ENCODE results near the gene EPB41L3. TPM values are rescaled to one million over a fixed set of nuclear protein-coding genes. Genes with fewer than 3 reads are reported as not detected.
"Not testable (repeated sequence)": the region's sequence is repeated elsewhere in the genome, so short reads cannot be mapped to it uniquely, and the experiment has no call there.

The EPB41L3 gene
- total RNA-seq (10 to 100 TPM; 17.2 to 23.7 (median 22.2) TPM), polyA plus RNA-seq (8.7 TPM)
- long read RNA-seq, donor 1, transcript EPB41L3-204 (20 exons, 3,370 nt): major isoform, 5 of 25 reads
- long read RNA-seq, donor 1, partial matches to known transcripts: 3 of 25 reads
- long read RNA-seq, donor 1, other reads (novel, unspliced or antisense): 17 of 25 reads
- long read RNA-seq, donor 2, full-length matches to known transcripts: 5 of 13 reads
- long read RNA-seq, donor 2, partial matches to known transcripts: 1 of 13 reads
- long read RNA-seq, donor 2, other reads (novel, unspliced or antisense): 7 of 13 reads
- long read RNA-seq, donor 3, partial matches to known transcripts: 8 of 12 reads
- long read RNA-seq, donor 3, other reads (novel, unspliced or antisense): 4 of 12 reads
- long read RNA-seq, donor 4, partial matches to known transcripts: 2 of 17 reads
- long read RNA-seq, donor 4, other reads (novel, unspliced or antisense): 11 of 17 reads

DNA sequence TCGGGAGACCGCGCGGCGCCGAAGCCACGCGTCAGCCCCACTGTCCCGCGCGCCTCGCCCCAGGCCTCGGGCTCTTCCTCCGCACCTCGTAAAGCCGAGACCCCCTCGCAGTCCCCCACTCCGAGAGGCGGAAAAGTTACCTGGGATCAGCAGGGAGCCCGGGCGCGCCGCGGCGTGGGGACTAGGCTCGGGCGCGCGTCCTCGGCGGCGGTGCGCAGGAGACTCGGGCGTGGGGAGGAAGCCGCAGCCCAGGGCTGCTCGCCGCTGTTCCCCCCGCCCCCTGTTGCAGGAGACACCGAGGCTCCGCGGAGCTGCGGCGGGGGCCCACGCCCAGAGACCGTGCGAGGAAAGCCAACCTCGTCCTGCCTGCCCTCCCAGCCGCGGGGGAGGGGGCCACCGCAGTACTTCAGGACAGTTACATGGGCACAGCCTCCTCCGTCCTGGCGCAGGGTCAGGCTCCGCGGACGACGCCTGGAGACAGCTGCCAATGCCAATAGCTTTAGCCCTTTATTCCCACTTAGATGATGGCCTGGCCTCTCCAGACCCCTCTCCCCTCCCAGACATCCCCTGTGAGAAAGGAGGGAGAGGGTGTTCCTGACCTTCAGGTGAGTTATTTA lies at the start of gene EPB41L3:
Gene EPB41L3, minus strand, starts transcription at position 225 of the 617 bp plus-strand sequence. CDS start 54,814 bp downstream, outside the sequence.
- intact Hi-C loops (cut with DNase I): loop anchor here (10.0 kb wide), 4 partner anchors 79 to 249 kb away; partner anchors contain the start of gene ZBTB14 (in 1 of the 4)
- DNase-seq (peak; percentile 77 to 88 (median 87)), ATAC-seq (peak; percentile 90 to 91)
- peaks cover 3% of the 10 kb centered on the region for H3K4me1 ChIP-seq (ENCODE audit: control insufficient read depth, insufficient read depth, low read length)
- no peaks in the 10 kb centered on the region for H3K9me3 ChIP-seq (ENCODE audit: control insufficient read depth, low read length)
- H3K27ac ChIP-seq (ENCODE audit: low read length): peak within 1 kb of the TSS; percentile 63
- H3K27me3 ChIP-seq (ENCODE audit: control insufficient read depth, insufficient read depth): no peaks in the 10 kb centered on the region
- peak within 1 kb of the TSS; percentile 95 for H3K4me3 ChIP-seq (ENCODE audit: low read length)
- WGBS: under 1% methylated on average over 57 of the region's 57 CpGs

DNA sequence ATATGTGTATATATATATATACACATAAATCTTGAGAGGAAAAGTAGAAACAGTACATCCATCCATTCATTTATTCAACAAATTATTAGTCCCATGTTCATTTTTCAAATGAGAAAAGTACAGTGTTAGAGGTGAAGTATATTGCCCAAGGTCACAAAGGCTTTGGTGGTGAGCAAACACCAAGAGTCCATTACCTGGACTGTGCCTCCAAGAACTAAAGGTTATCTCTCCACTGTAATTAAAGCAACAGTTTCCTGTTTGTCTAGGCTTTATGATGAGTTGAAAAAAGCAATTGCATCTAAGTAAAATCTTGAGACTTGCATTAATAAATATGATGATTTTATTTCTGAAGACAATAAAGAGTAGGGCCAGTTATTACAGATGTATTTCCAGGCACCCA lies 44.7 kb upstream of the EPB41L3 start:
- Histone ChIP-seq H3K27me3 (ENCODE audit: control insufficient read depth, insufficient read depth) (no peaks in the 10 kb centered on the region), H3K27ac (ENCODE audit: low read length) (no peak overlapping the region), H3K4me1 (ENCODE audit: control insufficient read depth, insufficient read depth, low read length) (no peaks in the 10 kb centered on the region), H3K4me3 (ENCODE audit: low read length) (no peak overlapping the region), H3K9me3 (ENCODE audit: control insufficient read depth, low read length) (no peaks in the 10 kb centered on the region)
- DNase-seq (no peak), ATAC-seq (no peak)
- intact Hi-C loops (cut with DNase I): no loop called here

DNA sequence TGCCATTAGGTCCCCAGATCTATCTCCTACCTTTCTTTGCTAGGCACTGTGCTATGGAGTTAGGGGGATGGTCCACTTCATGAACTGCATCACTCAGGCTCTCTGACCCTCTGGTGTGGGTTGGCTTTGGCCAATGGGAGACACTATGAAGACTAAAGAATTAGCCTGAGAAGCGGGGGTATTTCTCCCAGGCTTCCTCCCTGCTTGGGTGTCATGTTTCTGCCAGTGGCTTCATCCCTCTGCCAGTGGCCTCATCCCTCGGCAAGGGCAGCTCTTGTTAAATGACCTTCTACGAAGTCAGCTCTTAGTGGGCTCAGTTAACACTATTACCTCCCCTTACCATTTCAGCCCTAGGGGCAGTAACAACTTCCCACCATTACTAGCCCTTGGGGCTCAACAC lies 41.9 kb upstream of the EPB41L3 start:
- DNase-seq (no peak), ATAC-seq (no peak)
- H3K27me3 ChIP-seq (ENCODE audit: control insufficient read depth, insufficient read depth): no peaks in the 10 kb centered on the region
- H3K4me1 ChIP-seq (ENCODE audit: control insufficient read depth, insufficient read depth, low read length): no peaks in the 10 kb centered on the region
- 79% methylated on average over 3 of the region's 3 CpGs for WGBS
- H3K9me3 ChIP-seq (ENCODE audit: control insufficient read depth, low read length): no peaks in the 10 kb centered on the region
- intact Hi-C loops (cut with DNase I): no loop called here
- H3K4me3 ChIP-seq (ENCODE audit: low read length): no peak overlapping the region
- H3K27ac ChIP-seq (ENCODE audit: low read length): no peak overlapping the region

DNA sequence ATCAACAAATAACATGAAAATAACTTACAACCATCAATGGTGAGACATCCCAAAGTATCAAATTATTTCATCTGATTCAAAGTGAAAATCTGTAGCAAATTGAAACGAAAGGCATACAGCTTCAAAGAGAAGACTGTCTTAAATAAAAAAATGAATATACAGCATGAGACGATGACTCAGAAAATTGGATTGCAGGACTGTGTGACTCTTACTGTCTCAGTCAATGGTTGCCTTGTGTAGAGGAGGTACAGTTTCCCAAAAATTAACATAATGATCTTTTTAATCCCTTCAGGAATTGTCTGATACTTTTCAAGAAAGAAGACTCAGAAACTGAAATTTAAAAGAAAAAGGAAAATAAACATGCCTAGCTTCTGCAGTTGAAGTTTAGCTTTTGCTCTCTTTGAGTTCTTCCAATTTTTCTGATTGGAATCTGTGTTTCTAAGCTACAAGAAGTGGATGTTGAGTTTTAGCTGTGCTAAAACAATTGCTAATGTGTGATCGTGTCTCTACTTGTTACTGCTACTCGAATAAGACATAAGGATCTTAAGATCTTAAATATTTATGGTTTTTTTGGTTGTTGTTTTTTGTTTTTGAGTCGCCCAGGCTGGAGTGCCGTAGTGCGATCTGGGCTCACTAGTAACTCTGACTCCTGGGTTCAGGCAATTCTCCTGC lies 41.1 kb upstream of the EPB41L3 start:
- DNase-seq (no peak), ATAC-seq (no peak)
- intact Hi-C loops (cut with DNase I): no loop called here
- H3K9me3 ChIP-seq (ENCODE audit: control insufficient read depth, low read length): no peaks in the 10 kb centered on the region
- H3K4me3 ChIP-seq (ENCODE audit: low read length): no peak overlapping the region
- no peak overlapping the region for H3K27ac ChIP-seq (ENCODE audit: low read length)
- WGBS: 83% methylated on average over 7 of the region's 7 CpGs
- no peaks in the 10 kb centered on the region for H3K4me1 ChIP-seq (ENCODE audit: control insufficient read depth, insufficient read depth, low read length)
- H3K27me3 ChIP-seq (ENCODE audit: control insufficient read depth, insufficient read depth): no peaks in the 10 kb centered on the region

DNA sequence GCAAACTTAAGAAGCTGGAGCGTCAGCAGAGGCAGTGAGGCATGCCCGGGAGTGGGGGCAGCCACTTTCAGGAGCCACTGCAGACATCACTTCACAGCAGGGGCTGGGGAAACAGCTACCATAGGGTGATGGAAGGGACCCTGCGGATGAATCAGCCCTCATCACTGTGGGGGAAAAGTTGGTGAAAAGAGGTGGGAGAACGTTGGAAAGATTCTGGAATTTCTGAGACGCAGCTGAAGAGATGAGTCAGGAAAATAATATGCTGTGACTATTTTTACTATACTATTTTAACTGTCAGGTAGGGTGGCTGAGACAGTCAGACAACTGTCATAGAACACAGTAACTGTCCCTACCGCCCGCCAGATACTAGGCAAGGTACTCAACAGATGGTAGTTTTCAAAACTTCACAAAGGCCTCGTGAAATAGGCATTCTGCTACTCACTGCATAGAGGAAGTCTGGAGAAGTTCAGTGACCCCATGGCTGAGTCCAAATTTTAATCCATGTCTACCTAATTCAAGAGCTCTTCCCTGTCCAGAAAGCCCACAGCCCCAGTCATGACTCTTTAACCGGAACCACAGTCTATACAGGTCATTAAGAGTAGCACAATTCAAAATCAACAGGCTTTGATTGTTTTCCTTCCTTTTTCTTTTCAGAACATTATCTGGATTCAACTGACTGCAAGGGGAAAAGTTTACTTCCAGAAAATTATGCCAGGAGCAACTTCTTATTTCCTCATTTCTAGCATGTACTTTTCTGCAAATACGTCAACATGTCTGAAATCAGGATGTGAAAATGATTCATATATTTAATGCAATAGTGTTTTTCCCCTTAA lies 39.3 kb upstream of the EPB41L3 start:
- ATAC-seq (peak; percentile 60 to 76), DNase-seq (no peak)
- no peaks in the 10 kb centered on the region for H3K9me3 ChIP-seq (ENCODE audit: control insufficient read depth, low read length)
- no peak overlapping the region for H3K27ac ChIP-seq (ENCODE audit: low read length)
- intact Hi-C loops (cut with DNase I): no loop called here
- 54% methylated on average over 10 of the region's 10 CpGs for WGBS
- no peaks in the 10 kb centered on the region for H3K27me3 ChIP-seq (ENCODE audit: control insufficient read depth, insufficient read depth)
- no peaks in the 10 kb centered on the region for H3K4me1 ChIP-seq (ENCODE audit: control insufficient read depth, insufficient read depth, low read length)
- H3K4me3 ChIP-seq (ENCODE audit: low read length): no peak overlapping the region

DNA sequence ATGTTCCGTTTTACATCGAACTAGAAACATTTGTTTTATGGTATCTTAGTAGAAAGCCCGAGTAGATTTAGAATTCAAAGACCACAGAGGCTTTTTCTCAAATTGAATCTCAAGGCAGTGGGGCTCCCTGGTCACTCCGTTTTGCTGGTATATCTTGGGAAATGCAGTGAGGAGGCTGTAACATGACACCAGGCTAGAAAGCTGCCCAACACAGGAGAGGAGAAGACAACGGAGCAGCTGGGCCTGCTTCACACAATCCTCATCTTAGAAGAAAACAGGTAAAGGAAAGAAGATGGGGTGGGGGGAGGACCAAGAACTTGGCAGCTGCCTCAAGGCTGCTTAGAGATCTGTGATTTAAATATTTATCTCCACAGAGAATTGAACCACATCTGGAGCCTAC lies 38.3 kb upstream of the EPB41L3 start:
- intact Hi-C loops (cut with DNase I): no loop called here

DNA sequence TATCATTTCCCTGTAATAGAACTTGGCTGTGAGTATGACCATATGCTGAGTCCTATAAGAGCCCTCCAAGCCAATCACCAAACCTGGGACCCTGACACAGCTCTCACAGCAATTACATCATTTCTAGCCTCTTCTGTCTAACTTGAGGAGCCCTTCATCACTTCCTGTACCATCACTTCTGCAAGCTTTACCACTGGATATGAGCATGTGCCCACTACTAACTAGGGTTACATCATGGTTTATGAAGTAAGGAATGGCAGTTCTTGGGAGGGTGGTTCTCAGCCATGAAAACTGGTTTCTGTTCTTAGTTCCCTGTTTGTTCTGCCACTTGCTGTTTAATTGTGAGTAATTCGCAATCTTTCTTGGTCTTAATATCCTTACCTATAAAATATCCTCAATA lies 31.0 kb upstream of the EPB41L3 start:
- Histone ChIP-seq H3K27ac (ENCODE audit: low read length) (no peak overlapping the region), H3K4me1 (ENCODE audit: control insufficient read depth, insufficient read depth, low read length) (no peaks in the 10 kb centered on the region), H3K9me3 (ENCODE audit: control insufficient read depth, low read length) (no peaks in the 10 kb centered on the region), H3K27me3 (ENCODE audit: control insufficient read depth, insufficient read depth) (no peaks in the 10 kb centered on the region), H3K4me3 (ENCODE audit: low read length) (no peak overlapping the region)
- 96% methylated on average over 1 of the region's 1 CpG for WGBS
- ATAC-seq (peak in 1 of 2 donors; percentile 19), DNase-seq (no peak)
- intact Hi-C loops (cut with DNase I): no loop called here

More for the DNA sequence above, 38.3 kb upstream of the EPB41L3 start:
- H3K4me3 ChIP-seq (ENCODE audit: low read length): no peak overlapping the region
- ATAC-seq: no peak
- WGBS: 36% methylated on average over 5 of the region's 5 CpGs
- H3K27me3 ChIP-seq (ENCODE audit: control insufficient read depth, insufficient read depth): no peaks in the 10 kb centered on the region
- no peak for DNase-seq
- no peaks in the 10 kb centered on the region for H3K9me3 ChIP-seq (ENCODE audit: control insufficient read depth, low read length)
- no peaks in the 10 kb centered on the region for H3K4me1 ChIP-seq (ENCODE audit: control insufficient read depth, insufficient read depth, low read length)
- no peak overlapping the region for H3K27ac ChIP-seq (ENCODE audit: low read length)

DNA sequence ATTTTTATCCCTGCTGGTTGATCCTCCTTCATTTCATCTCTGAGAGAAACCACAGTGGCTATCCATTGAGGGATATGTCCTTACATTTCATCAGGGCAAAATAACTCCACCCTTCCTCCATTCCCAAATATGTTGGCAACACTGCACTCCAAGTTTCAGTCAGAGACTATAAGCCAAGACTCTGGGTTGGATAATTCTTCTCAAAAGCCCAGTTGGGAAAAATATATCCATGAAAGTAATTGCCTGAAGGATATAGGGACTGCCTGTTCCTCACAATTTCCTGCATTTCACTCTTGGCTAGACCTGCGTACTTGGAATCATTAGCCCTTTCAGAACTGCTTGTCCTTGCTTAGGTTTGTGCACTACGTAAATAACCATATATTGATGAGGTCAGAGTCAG lies 27.9 kb upstream of the EPB41L3 start:
- Histone ChIP-seq H3K9me3 (ENCODE audit: control insufficient read depth, low read length) (no peaks in the 10 kb centered on the region), H3K4me3 (ENCODE audit: low read length) (no peak overlapping the region), H3K4me1 (ENCODE audit: control insufficient read depth, insufficient read depth, low read length) (no peaks in the 10 kb centered on the region), H3K27me3 (ENCODE audit: control insufficient read depth, insufficient read depth) (no peaks in the 10 kb centered on the region), H3K27ac (ENCODE audit: low read length) (no peak overlapping the region)
- intact Hi-C loops (cut with DNase I): no loop called here
- no peak for DNase-seq
- WGBS: 66% methylated on average over 2 of the region's 2 CpGs
- no peak for ATAC-seq

DNA sequence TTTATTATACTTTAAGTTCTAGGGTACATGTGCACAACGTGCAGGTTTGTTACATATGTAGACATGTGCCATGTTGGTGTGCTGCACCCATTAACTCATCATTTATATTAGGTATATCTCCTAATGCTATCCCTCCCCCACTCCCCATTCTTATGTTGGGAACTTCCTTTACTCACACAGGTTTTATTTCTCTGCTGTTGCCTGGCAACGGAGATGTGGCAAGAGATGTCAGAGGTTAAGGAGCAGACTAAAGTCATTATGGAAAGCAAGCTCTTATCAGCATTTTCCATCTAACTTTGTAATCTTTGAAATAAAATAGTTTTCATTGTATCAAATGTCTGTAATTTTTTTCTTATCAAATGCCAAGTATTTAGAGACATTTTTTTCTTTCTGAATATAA lies 26.8 kb upstream of the EPB41L3 start:
- WGBS: 42% methylated on average over 2 of the region's 2 CpGs
- intact Hi-C loops (cut with DNase I); ATAC-seq: not testable (repeated sequence)

DNA sequence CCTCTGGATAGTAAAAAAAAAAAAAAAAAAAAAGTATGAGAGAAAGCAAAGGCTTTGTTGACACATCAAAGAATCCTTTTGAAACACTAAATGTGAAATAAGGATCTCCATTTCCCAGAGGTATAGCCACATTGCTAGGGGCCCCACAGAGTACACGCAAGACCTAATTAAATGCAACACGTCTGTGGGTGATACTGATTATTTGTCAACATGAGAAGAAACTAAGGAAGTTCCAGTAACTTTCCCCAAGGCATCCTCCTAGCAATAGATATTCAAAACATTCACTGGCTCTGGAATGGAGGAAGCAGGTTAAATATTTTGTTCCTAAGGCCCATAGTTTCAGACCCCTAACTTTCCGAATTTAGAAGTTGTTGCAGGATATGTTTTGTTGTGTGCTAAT lies 24.6 kb upstream of the EPB41L3 start:
- no peak for DNase-seq
- intact Hi-C loops (cut with DNase I): no loop called here

More for the DNA sequence above, 26.8 kb upstream of the EPB41L3 start:
- not testable (repeated sequence) for H3K9me3 ChIP-seq (ENCODE audit: control insufficient read depth, low read length); H3K4me3 ChIP-seq (ENCODE audit: low read length); H3K4me1 ChIP-seq (ENCODE audit: control insufficient read depth, insufficient read depth, low read length); H3K27me3 ChIP-seq (ENCODE audit: control insufficient read depth, insufficient read depth); H3K27ac ChIP-seq (ENCODE audit: low read length)
- peak in 1 of 3 donors; percentile 67 for DNase-seq

More for the DNA sequence above, 24.6 kb upstream of the EPB41L3 start:
- no peaks in the 10 kb centered on the region for H3K27me3 ChIP-seq (ENCODE audit: control insufficient read depth, insufficient read depth)
- no peak overlapping the region for H3K27ac ChIP-seq (ENCODE audit: low read length)
- no peaks in the 10 kb centered on the region for H3K4me1 ChIP-seq (ENCODE audit: control insufficient read depth, insufficient read depth, low read length)
- H3K9me3 ChIP-seq (ENCODE audit: control insufficient read depth, low read length): no peaks in the 10 kb centered on the region
- H3K4me3 ChIP-seq (ENCODE audit: low read length): no peak overlapping the region
- ATAC-seq: no peak
- 60% methylated on average over 3 of the region's 3 CpGs for WGBS

Data from right cardiac atrium (tissue), 5 donors.